Calu3 (cell line): ENCODE data around the gene HDAC8. TPM values are rescaled to one million over a fixed set of nuclear protein-coding genes. Genes with fewer than 3 reads are reported as not detected.

Experiments used
- BruUV-seq: library from RNA; stranded (reverse); fragments of 400-500 nt; replicated peaks from 2 replicates; lab custom pipeline; 2021; lab: Mats Ljungman, UMichigan
- CTCF ChIA-PET: fragments of 300-600 bp; sonication (Branson Sonifier 250); formaldehyde crosslinking; loops from one replicate; lab custom pipeline; 2022; ENCODE audit warnings: antibody characterized with exemption; lab: Charles Lee
- DNase-seq: peaks from one replicate; pipeline ENCODE4 v3.0.0; 2022
- H3K27ac Mint-ChIP-seq: one replicate; pipeline ENCODE4 v1.8.0; 2022; ENCODE audit warnings: mixed read lengths; ENCODE audit not compliant: unreplicated experiment
- H3K27me3 Mint-ChIP-seq: one replicate; pipeline ENCODE4 v1.8.0; 2022; ENCODE audit warnings: mixed read lengths; ENCODE audit not compliant: unreplicated experiment
- H3K36me3 Mint-ChIP-seq: one replicate; pipeline ENCODE4 v1.8.0; 2022; ENCODE audit warnings: mild to moderate bottlenecking, moderate library complexity, mixed read lengths; ENCODE audit not compliant: insufficient read depth, unreplicated experiment
- H3K4me1 Mint-ChIP-seq: one replicate; pipeline ENCODE4 v1.8.0; 2022; ENCODE audit warnings: mild to moderate bottlenecking, low read depth, mixed read lengths; ENCODE audit not compliant: unreplicated experiment
- H3K4me3 Mint-ChIP-seq: one replicate; pipeline ENCODE4 v1.8.0; 2022; ENCODE audit warnings: mild to moderate bottlenecking, low read depth, moderate library complexity, mixed read lengths; ENCODE audit not compliant: unreplicated experiment
- H3K9me3 Mint-ChIP-seq: one replicate; pipeline ENCODE4 v1.8.0; 2022; ENCODE audit warnings: low read depth, mixed read lengths; ENCODE audit not compliant: unreplicated experiment
- CTCF ChIP-seq: fragments of 200-600 bp; IDR thresholded peaks from one replicate; pipeline ENCODE4 v1.8.0; 2022; ENCODE audit warnings: antibody characterized with exemption; ENCODE audit not compliant: unreplicated experiment
- intact Hi-C: fragments of 100-400 bp; cut with micrococcal nuclease; formaldehyde crosslinking; loops from one replicate; pipeline ENCODE4 v1.10.0; 2022; ENCODE audit not compliant: unreplicated experiment
- total RNA-seq: library from RNA; stranded (reverse); gene quantifications from 2 replicates; pipeline ENCODE4 v1.2.3, GENCODE V29; 2022

Gene HDAC8
- total RNA-seq, 1 experiment from 2014 or later: 52.5 TPM

DNA sequence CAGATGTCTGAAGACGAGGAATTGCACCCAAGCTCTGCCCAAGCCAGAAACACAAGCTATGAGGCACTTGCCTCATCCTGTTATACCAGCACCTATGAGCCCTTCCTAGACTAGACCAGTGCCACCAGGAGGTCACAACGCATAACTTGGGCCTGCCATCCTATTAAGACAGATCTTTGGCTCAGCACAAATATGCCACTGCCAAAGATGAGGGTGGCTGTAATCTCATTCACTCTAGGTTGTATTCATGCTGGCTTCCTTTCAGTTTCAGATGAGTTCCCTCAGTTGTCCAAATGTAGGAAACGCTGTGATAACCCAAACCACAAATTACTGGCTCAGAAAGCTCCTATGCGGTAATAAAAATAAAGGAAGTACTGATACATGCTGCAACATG lies 190.4 kb downstream of the HDAC8 start:
- Mint-ChIP-seq H3K27ac (no peak overlapping the region), H3K4me1 (peaks cover 8% of the 10 kb centered on the region), H3K9me3 (no peaks in the 10 kb centered on the region), H3K27me3 (no peaks in the 10 kb centered on the region), H3K36me3 (no peaks in the 10 kb centered on the region), H3K4me3 (peak overlapping the region; percentile 12)
- peak; percentile 28 for DNase-seq
- intact Hi-C loops: no loop called here
- CTCF ChIA-PET: interaction anchor here (0.7 to 1.0 kb wide), 2 partner anchors 105 to 173 kb away, joined by 3 read pairs; partner anchors contain the start of gene RPS4X
- BruUV-seq: no TSS peak
- TF ChIP-seq CTCF: no peak

DNA sequence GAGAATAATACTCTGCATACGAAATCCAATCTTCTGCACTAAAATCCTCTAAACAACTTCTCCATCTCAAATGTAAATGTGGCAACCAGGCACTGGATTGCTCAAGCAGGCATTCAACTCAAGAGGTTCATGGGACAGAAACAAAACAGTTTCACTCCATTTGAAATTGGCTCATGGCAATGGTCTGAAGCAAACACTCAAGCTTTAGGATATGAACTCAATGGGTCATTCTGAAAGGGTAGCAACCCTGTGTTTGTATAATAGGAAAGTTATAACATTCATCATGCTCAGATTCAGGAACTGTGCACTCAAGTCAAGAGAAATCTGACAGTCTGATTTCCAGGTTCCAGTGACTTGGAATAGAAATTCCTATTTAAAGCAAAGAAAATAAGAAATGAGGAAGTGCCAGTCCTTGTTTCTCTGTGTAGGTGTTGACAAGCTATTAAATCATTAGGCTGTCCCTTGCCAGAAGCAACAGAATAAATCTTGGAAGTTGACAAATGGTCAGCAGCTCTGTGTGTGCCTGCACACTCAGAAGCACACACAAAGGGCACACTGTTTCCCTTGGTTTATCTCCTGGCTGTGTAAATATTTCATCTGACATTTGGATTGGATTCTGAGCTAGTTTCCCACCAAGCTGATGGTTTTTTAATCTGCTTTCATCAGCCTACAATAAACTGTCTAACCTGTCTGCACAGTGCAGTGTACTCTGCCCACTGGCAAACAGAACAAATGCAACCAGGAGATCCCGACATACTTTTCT lies 191.0 kb downstream of the HDAC8 start:
- Mint-ChIP-seq H3K9me3 (no peaks in the 10 kb centered on the region), H3K27ac (no peak overlapping the region), H3K36me3 (no peaks in the 10 kb centered on the region), H3K4me1 (peaks cover 8% of the 10 kb centered on the region), H3K27me3 (no peaks in the 10 kb centered on the region), H3K4me3 (peak overlapping the region; percentile 12)
- peak; percentile 27 for DNase-seq
- BruUV-seq: no TSS peak
- TF ChIP-seq CTCF: no peak
- CTCF ChIA-PET: interaction anchor here (0.7 to 1.0 kb wide), 3 partner anchors 105 to 173 kb away, joined by 3 to 4 read pairs (median 3); partner anchors contain the start of gene RPS4X
- intact Hi-C loops: no loop called here

GRCh38 chrX:72376124-72376523 lies 196.5 kb downstream of the HDAC8 start:
- no TSS peak for BruUV-seq
- no peak for TF ChIP-seq CTCF
- Mint-ChIP-seq H3K27me3 (no peaks in the 10 kb centered on the region), H3K27ac (no peak overlapping the region), H3K4me3 (no peak overlapping the region), H3K4me1 (no peaks in the 10 kb centered on the region), H3K36me3 (no peaks in the 10 kb centered on the region), H3K9me3 (no peaks in the 10 kb centered on the region)
- CTCF ChIA-PET: no interaction called here
- intact Hi-C loops: no loop called here
- DNase-seq: no peak

DNA sequence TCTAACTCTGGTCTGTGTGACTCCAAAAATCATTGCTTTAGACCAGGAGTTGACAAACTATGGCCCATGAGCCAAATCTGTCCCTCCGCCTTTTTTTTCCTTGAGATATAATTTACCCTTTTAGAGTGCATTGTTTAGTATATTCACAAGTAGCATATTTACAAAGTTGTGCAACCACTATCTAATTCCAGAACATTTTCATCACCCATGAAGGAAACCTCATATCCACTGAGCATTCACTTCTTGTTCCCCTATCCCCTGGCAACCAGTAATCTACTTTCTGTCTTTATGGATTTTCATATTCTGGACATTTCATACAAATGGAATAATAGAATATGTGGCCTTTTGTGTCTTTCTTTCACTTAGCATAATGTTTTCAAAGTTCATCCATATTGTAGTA lies 199.5 kb downstream of the HDAC8 start:
- Mint-ChIP-seq H3K9me3 (no peaks in the 10 kb centered on the region), H3K27ac (no peak overlapping the region), H3K27me3 (no peaks in the 10 kb centered on the region), H3K4me1 (no peaks in the 10 kb centered on the region), H3K36me3 (no peaks in the 10 kb centered on the region), H3K4me3 (no peak overlapping the region)
- CTCF ChIA-PET: no interaction called here
- no peak for DNase-seq
- intact Hi-C loops: no loop called here
- no TSS peak for BruUV-seq
- TF ChIP-seq CTCF: no peak
